ENCODE measurements around the gene MPV17L. TPM values are rescaled to one million over a fixed set of nuclear protein-coding genes. Genes with fewer than 3 reads are reported as not detected.
"Not testable (repeated sequence)": the region's sequence is repeated elsewhere in the genome, so short reads cannot be mapped to it uniquely, and the experiment has no call there.

The MPV17L gene
- total RNA-seq, 1 experiment from 2014 or later: 6.4 TPM

DNA sequence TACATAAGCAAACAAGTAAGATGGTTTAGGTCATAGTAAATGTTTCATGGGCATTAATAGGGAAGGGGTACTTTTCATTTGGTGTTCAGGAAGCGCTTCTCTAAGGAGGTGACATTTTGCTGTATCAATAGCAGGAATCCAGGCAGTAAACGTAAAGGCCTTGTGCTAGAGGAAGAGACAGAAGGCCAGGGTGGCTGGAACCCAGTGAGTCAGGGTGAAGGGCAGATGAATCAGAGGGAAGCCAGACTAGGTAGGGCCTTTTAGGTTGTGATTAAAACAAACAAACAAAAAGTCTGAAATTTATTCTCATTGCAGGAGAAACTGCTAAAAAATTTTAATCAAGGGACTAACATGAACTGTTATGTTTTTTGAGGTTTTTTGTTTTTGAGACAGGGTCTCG, 45.3 kb downstream of the MPV17L start:
- no peak overlapping the region for H2BK120ac ChIP-seq (ENCODE audit: low read depth, low read length, poor library complexity, severe bottlenecking)
- H3K23me2 ChIP-seq (ENCODE audit: insufficient read length, low read depth, low read length, poor library complexity, severe bottlenecking): no peaks in the 10 kb centered on the region
- peaks cover 11% of the 10 kb centered on the region for H3K27me3 Mint-ChIP-seq (ENCODE audit: low read depth)
- no peak overlapping the region for H3K9ac ChIP-seq (ENCODE audit: extremely low read depth, insufficient read length, low read length)
- H3K27ac ChIP-seq (ENCODE audit: insufficient read length, low read depth, low read length): no peak overlapping the region
- no peaks in the 10 kb centered on the region for H4K20me1 ChIP-seq (ENCODE audit: control insufficient read depth, insufficient read depth, insufficient read length)
- no peak overlapping the region for H4K91ac ChIP-seq (ENCODE audit: insufficient read length, low read depth, low read length)
- no peak overlapping the region for H3K4me3 Mint-ChIP-seq
- H3K4me1 Mint-ChIP-seq: peaks cover under 1 to 1% of the 10 kb centered on the region in 2 experiments
- TF ChIP-seq, protein P1, sequence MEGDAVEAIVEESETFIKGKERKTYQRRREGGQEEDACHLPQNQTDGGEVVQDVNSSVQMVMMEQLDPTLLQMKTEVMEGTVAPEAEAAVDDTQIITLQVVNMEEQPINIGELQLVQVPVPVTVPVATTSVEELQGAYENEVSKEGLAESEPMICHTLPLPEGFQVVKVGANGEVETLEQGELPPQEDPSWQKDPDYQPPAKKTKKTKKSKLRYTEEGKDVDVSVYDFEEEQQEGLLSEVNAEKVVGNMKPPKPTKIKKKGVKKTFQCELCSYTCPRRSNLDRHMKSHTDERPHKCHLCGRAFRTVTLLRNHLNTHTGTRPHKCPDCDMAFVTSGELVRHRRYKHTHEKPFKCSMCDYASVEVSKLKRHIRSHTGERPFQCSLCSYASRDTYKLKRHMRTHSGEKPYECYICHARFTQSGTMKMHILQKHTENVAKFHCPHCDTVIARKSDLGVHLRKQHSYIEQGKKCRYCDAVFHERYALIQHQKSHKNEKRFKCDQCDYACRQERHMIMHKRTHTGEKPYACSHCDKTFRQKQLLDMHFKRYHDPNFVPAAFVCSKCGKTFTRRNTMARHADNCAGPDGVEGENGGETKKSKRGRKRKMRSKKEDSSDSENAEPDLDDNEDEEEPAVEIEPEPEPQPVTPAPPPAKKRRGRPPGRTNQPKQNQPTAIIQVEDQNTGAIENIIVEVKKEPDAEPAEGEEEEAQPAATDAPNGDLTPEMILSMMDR (conservative IDR thresholded peaks at IDR 0.05): no peak
- no peak overlapping the region for H3K18ac ChIP-seq (ENCODE audit: insufficient read length, low read depth, low read length)
- H4K8ac ChIP-seq (replicated peaks; ENCODE audit: insufficient read length, low read depth, low read length): no peak overlapping the region
- H3K4me2 ChIP-seq (ENCODE audit: insufficient read depth, insufficient read length, low read length): no peak overlapping the region
- H3K36me3 Mint-ChIP-seq (ENCODE audit: insufficient read depth in 1 of 3, low read depth in 3 of 3): peaks cover 0 to 6% (median 0%) of the 10 kb centered on the region in 3 experiments; a peak in 3 of 7 replicates
- H4K5ac ChIP-seq (ENCODE audit: insufficient read length, low read depth, low read length): no peak overlapping the region
- peaks cover 2 to 6% of the 10 kb centered on the region in 2 experiments; a peak in 1 of 5 replicates for H3K9me3 Mint-ChIP-seq
- H2BK15ac ChIP-seq (ENCODE audit: low read depth, low read length): no peak overlapping the region
- no peaks in the 10 kb centered on the region for H3K9me3 ChIP-seq (ENCODE audit: control insufficient read depth, low read depth, low read length)
- H3K23ac ChIP-seq (ENCODE audit: insufficient read length, low read depth, low read length): no peak overlapping the region
- H2AFZ ChIP-seq (ENCODE audit: low read length): no peak overlapping the region
- no peak overlapping the region for H3T11ph ChIP-seq (ENCODE audit: low read length)
- no peak overlapping the region for H2AK5ac ChIP-seq (ENCODE audit: insufficient read length, low read length)
- DNase-seq: no peak
- no peak overlapping the region for H3K14ac ChIP-seq (ENCODE audit: insufficient read depth, low read length)
- no peak overlapping the region for H2BK5ac ChIP-seq (ENCODE audit: insufficient read length, low read length)
- WGBS (ENCODE audit: extremely low coverage, insufficient read length, low lambda C conversion rate): no CpG with 5 or more reads among the region's 3 CpGs
- no peak overlapping the region for H3K56ac ChIP-seq (ENCODE audit: insufficient read length, low read depth, low read length)
- no peaks in the 10 kb centered on the region for H3K79me2 ChIP-seq (ENCODE audit: insufficient read depth, low read length)
- no peak overlapping the region for H3K4ac ChIP-seq (ENCODE audit: low read depth, low read length)
- no peak overlapping the region for H2BK12ac ChIP-seq (ENCODE audit: insufficient read length, low read depth, low read length)
- no peak overlapping the region for H3K27ac Mint-ChIP-seq
- no peak overlapping the region for H2BK20ac ChIP-seq (ENCODE audit: low read depth, low read length, poor library complexity, severe bottlenecking)
- no peaks in the 10 kb centered on the region for H3K4me1 ChIP-seq (ENCODE audit: insufficient read depth, low read length)
- H3K79me1 ChIP-seq (ENCODE audit: insufficient read depth, low read depth, low read length, poor library complexity, severe bottlenecking): no peaks in the 10 kb centered on the region
- H3K27me3 ChIP-seq (ENCODE audit: insufficient read depth, low read length): no peaks in the 10 kb centered on the region

DNA sequence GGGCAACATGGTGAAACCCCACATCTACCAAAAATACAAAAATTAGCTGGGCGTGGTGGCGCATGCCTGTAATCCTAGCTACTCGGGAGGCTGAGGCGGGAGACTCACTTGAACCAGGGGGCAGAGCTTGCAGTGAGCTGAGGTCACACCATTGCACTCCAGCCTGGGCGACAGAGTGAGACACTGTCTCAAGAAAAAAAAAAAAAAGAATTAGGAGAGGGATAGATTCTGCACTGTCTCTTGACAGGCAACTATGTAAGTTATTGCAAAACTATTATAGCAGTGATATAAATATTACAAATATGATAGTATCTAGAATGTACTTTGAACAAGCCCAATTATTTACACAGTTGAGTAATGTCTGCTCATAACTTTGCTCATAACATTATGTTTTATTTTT, 46.6 kb downstream of the MPV17L start:
- not testable (repeated sequence) for H4K91ac ChIP-seq (ENCODE audit: insufficient read length, low read depth, low read length); H3K27me3 Mint-ChIP-seq (ENCODE audit: low read depth); H3K4me1 Mint-ChIP-seq; H3K36me3 Mint-ChIP-seq (ENCODE audit: insufficient read depth in 1 of 3, low read depth in 3 of 3); DNase-seq; H3K27me3 ChIP-seq (ENCODE audit: insufficient read depth, low read length); H3K23me2 ChIP-seq (ENCODE audit: insufficient read length, low read depth, low read length, poor library complexity, severe bottlenecking); H3K79me1 ChIP-seq (ENCODE audit: insufficient read depth, low read depth, low read length, poor library complexity, severe bottlenecking); H3K56ac ChIP-seq (ENCODE audit: insufficient read length, low read depth, low read length); H2BK120ac ChIP-seq (ENCODE audit: low read depth, low read length, poor library complexity, severe bottlenecking); H2BK20ac ChIP-seq (ENCODE audit: low read depth, low read length, poor library complexity, severe bottlenecking); H3K23ac ChIP-seq (ENCODE audit: insufficient read length, low read depth, low read length); H3K27ac Mint-ChIP-seq; H3T11ph ChIP-seq (ENCODE audit: low read length); H3K14ac ChIP-seq (ENCODE audit: insufficient read depth, low read length); H4K8ac ChIP-seq (replicated peaks; ENCODE audit: insufficient read length, low read depth, low read length); H2BK5ac ChIP-seq (ENCODE audit: insufficient read length, low read length); H2BK15ac ChIP-seq (ENCODE audit: low read depth, low read length); H2AK5ac ChIP-seq (ENCODE audit: insufficient read length, low read length); H3K9me3 ChIP-seq (ENCODE audit: control insufficient read depth, low read depth, low read length); H2AFZ ChIP-seq (ENCODE audit: low read length); H3K9me3 Mint-ChIP-seq; H3K4me2 ChIP-seq (ENCODE audit: insufficient read depth, insufficient read length, low read length); H3K9ac ChIP-seq (ENCODE audit: extremely low read depth, insufficient read length, low read length); H4K5ac ChIP-seq (ENCODE audit: insufficient read length, low read depth, low read length); H3K4ac ChIP-seq (ENCODE audit: low read depth, low read length); H3K27ac ChIP-seq (ENCODE audit: insufficient read length, low read depth, low read length); H3K4me1 ChIP-seq (ENCODE audit: insufficient read depth, low read length); H2BK12ac ChIP-seq (ENCODE audit: insufficient read length, low read depth, low read length); H3K4me3 Mint-ChIP-seq; H3K18ac ChIP-seq (ENCODE audit: insufficient read length, low read depth, low read length); H4K20me1 ChIP-seq (ENCODE audit: control insufficient read depth, insufficient read depth, insufficient read length); H3K79me2 ChIP-seq (ENCODE audit: insufficient read depth, low read length)
- no CpG with 5 or more reads among the region's 5 CpGs for WGBS (ENCODE audit: extremely low coverage, insufficient read length, low lambda C conversion rate)
